CD4-positive, alpha-beta T cell treated with Interleukin-10 for 1 hour (primary cell): ENCODE results near the gene OBSCN.

ENCODE experiments used
- DNase-seq: peaks from one replicate; pipeline ENCODE4 v3.0.0-alpha.2; 2020

Gene OBSCN

DNA sequence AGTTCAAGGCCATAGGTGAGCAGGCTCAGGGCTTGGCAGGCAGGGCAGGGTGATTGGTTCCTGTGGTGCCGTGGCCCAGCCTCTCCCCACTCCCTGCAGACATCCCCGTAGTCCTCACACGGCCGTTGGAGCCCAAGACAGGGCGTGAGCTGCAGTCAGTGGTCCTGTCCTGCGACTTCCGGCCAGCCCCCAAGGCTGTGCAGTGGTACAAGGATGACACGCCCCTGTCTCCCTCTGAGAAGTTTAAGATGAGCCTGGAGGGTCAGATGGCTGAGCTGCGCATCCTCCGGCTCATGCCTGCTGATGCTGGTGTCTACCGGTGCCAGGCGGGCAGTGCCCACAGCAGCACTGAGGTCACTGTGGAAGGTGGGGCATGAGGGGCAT, 71.9 kb downstream of the OBSCN start:
- DNase-seq, result no peak

DNA sequence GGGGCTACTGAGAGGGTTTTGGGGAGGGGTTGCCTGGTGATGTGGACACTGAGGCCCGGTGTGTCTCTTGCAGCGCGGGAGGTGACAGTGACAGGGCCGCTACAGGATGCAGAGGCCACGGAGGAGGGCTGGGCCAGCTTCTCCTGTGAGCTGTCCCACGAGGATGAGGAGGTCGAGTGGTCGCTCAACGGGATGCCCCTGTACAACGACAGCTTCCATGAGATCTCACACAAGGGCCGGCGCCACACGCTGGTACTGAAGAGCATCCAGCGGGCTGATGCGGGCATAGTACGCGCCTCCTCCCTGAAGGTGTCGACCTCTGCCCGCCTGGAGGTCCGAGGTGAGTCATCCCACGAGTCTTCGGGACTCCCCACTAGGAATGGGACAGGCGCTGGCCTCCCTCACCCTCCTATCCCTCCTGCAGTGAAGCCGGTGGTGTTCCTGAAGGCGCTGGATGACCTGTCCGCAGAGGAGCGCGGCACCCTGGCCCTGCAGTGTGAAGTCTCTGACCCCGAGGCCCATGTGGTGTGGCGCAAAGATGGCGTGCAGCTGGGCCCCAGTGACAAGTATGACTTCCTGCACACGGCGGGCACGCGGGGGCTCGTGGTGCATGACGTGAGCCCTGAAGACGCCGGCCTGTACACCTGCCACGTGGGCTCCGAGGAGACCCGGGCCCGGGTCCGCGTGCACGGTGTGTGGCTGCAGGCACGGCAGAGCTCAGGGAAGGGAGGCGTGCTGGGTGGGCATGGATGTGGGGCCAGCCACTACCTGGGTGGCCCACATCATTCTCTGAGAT, 72.5 kb downstream of the OBSCN start:
- no peak for DNase-seq

DNA sequence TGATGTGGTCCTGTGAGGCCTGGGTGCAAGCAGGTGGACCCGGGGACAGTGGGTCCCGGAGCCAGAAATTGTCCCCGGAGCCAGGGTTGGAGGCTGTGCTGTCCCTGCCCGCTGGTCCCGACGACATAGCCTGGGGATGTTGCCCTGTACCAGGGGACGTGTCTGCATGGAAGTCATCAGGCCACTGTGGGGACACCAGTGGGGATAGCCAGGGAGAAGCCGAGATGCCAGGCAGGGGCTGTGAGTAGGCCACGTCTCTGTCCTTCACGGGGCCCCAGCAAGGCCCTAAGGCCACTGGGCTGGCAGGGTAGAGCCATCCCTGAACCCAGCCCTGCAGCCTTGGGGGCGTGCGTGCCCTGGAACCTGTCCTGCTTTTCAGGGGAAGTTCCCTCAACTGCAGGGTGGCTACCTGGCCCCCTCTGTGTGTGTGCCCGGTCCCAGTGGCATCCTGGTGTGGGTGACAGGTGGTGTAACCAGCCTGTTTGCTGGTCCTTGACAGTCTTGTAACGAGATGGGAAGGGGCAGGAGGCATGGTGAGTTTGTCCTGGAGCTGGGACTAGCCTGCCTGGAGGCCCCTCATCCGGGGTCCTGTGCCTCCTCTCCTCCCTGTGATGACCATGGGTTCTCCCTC, 73.2 kb downstream of the OBSCN start:
- no peak for DNase-seq

DNA sequence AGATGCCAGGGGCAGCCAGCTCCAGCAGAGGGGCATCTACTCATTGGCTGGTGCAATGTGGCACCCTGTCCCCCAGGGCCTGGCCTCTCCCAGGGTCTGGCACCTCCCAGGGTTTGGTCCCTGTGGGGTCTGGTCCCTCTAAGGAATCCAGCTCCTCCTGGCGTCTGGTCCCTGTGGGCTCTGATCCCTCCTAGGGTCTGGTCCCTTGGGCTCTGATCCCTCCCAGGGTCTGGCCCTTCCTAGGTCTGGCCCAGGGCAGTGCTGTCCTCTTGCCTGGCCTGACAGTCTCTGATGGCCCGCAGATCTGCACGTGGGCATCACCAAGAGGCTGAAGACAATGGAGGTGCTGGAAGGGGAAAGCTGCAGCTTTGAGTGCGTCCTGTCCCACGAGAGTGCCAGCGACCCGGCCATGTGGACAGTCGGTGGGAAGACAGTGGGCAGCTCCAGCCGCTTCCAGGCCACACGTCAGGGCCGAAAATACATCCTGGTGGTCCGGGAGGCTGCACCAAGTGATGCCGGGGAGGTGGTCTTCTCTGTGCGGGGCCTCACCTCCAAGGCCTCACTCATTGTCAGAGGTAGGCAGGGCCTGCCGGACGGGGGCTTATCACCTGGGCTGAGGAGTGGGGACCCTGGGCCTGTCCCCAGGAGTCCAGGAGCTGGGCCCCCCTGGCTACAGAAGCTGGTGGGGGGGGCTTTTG, 73.9 kb downstream of the OBSCN start:
- DNase-seq, result no peak

DNA sequence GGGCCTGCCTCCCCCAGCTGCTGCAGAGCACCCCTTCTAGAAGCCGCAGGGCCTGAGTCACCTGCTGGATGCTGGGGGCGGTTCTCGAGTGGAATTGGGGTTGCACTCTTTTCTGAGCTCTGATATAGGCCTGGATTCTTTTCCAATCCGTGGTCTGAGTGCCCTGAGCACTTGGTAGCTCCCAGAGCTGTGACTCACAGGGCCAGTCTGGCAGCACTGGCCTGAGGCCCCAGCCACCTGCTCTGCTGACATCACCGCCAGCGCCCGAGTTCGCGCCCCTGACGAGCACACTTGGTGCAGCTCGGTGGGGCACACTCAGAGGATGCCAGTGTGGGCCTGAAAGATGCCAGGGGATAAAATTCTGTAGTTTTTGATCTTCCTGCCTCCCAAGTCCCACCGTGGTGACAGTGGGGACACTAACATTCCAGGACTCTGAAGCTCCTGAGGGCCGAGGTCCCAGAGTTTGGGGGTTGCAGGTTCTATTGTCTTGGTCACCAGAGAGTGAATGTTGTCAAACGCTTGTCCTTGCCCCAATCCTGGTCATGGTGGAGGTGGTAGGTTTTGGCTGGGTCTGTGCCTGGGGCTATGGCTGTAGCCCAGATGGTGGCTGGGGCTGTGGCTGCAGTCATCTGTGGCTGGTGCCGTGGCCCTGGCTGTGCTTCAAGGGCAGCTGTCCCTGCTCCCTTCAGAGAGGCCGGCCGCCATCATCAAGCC, 74.6 kb downstream of the OBSCN start:
- no peak for DNase-seq

DNA sequence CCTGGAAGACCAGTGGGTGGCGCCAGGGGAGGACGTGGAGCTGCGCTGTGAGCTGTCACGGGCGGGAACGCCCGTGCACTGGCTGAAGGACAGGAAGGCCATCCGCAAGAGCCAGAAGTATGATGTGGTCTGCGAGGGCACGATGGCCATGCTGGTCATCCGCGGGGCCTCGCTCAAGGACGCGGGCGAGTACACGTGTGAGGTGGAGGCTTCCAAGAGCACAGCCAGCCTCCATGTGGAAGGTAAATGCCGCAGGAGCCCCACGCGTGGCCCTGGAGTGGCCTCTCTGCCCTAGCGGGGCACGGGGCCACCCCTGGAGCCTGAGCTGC, 75.2 kb downstream of the OBSCN start:
- DNase-seq, result no peak

DNA sequence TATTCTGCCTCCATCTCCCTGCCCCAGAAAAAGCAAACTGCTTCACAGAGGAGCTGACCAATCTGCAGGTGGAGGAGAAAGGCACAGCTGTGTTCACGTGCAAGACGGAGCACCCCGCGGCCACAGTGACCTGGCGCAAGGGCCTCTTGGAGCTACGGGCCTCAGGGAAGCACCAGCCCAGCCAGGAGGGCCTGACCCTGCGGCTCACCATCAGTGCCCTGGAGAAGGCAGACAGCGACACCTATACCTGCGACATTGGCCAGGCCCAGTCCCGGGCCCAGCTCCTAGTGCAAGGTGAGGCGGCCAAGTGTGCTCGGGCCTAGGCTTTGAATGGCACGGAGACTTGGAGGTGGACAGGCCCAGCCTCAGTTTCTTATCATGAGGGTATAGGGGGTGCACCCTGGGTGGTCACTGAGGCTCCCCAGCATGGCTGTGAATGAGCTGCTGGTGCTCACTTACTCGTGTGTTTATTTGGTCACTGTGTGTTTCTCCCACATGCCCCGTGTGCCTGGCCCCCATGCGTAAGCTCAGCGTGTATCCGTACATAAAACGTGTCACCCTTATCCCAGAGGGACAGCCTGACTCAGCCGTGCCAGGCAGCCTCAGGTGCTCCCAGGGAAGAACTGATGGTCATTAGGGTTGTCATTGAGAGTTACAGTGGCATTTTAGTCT, 75.8 kb downstream of the OBSCN start:
- no peak for DNase-seq

DNA sequence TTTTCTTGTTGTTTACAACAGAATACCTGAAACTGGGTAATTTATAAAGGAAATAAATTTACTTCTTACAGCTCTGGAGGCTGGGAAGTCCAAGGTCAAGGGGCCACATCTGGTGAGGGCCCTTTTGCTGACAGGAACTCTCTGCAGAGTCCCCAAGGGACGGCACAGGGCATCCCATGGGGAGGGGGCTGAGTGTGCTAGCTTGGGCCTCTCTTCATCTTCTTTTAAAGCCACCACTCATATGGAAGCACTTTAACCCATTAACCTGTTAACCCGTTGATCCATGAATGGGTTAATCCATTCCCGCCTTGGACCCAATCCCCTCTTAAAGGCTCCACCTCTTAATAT, 76.3 kb downstream of the OBSCN start:
- no peak for DNase-seq

DNA sequence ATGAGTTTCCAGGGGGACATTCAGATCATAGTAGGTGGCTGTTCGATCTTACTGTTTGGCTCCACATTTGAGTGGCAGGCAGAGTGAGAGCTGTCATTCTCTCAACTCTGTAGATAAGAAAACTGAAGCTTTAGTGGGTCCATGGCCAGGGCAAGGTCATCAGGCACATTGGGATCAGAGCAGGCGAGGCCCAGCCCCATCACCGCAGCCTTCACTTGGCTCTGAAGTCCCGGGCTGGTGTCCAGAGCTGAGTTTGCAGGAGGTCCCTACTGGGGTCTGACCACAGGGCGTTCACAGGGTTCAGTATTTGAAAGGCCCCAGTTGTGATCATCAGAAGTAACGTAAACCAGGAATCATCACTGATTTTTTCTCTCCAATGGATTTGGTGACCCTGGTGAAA, 76.7 kb downstream of the OBSCN start:
- no peak for DNase-seq

DNA sequence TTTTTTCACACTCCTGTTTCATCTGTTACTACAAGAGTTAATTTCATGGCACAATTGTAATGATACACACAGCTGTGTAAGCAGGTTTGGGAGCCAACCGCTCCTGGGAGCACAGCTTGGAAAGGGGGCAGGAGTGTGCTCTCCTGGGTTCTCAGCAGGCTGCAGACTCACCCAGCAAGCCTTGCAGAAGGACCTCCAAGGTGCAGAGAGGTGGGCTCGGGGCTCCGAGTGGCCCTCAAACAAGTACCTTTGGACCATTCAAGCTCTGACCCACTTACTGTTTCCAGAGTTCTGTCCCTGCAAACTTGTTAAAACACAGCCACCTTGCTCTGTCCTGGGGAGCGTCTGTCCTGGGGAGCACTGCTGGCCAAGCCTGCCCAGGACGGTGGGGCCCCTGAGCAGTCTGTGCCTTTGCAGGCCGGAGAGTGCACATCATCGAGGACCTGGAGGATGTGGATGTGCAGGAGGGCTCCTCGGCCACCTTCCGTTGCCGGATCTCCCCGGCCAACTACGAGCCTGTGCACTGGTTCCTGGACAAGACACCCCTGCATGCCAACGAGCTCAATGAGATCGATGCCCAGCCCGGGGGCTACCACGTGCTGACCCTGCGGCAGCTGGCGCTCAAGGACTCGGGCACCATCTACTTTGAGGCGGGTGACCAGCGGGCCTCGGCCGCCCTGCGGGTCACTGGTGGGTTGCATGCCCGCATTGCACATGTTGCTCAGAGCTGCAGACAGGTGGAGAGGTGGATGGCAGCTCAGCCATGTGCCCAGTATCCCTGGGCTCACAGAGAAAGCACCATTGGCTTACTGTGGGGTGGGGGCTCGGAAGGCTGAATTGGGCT, 78.0 kb downstream of the OBSCN start:
- no peak for DNase-seq

DNA sequence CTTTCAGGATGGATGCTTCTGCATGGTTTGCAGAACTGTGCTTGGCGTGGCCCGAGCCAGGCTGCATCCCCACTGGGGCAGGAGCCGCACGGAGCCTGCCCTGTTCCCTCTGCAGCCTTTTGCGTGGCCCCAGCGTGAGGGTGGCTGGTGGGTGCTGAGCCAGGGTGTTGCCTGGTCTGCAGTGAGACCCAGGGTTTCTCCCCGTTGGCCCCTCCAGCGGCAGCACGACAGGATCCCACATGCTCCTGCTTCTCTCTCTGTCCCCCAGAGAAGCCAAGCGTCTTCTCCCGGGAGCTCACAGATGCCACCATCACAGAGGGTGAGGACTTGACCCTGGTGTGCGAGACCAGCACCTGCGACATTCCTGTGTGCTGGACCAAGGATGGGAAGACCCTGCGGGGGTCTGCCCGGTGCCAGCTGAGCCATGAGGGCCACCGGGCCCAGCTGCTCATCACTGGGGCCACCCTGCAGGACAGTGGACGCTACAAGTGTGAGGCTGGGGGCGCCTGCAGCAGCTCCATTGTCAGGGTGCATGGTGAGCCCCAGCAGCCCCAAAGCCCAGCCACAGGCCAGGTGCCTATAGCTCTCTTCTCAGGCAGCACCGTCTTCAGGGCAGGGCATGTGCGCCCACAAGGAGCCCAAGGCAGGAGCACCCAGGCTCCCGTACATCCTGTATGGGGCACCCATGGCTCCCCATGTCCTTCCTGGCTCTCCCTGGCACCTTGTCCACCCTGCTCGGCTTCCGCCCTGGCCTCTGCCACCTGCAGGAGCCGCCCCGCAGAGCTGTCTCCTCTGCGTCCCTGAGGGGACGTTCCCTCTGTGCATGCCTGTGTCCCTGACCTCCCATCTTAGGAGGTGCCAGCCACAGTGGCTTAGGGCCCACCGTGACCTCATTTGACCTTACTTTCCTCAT, 78.9 kb downstream of the OBSCN start:
- DNase-seq, result no peak

DNA sequence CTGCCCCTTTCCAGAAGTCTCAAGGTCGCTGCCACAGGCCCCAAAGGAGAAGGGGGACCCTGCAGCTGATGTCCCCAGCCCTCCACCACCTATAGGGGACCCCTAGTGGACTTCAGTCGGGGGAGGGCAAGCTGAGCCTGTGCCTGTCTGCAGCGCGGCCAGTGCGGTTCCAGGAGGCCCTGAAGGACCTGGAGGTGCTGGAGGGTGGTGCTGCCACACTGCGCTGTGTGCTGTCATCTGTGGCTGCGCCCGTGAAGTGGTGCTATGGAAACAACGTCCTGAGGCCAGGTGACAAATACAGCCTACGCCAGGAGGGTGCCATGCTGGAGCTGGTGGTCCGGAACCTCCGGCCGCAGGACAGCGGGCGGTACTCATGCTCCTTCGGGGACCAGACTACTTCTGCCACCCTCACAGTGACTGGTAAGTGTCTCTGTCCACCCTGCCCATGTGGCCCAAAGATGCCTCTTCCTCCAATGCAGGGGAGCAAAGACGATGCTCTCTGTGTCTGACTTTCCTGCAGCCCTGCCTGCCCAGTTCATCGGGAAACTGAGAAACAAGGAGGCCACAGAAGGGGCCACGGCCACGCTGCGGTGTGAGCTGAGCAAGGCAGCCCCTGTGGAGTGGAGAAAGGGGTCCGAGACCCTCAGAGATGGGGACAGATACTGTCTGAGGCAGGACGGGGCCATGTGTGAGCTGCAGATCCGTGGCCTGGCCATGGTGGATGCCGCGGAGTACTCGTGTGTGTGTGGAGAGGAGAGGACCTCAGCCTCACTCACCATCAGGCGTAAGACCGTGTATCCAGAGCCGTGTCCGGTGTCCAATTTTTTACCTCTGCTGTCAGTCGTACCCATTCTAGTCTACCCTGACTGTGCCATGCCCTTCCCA, 79.9 kb downstream of the OBSCN start:
- DNase-seq, result no peak

DNA sequence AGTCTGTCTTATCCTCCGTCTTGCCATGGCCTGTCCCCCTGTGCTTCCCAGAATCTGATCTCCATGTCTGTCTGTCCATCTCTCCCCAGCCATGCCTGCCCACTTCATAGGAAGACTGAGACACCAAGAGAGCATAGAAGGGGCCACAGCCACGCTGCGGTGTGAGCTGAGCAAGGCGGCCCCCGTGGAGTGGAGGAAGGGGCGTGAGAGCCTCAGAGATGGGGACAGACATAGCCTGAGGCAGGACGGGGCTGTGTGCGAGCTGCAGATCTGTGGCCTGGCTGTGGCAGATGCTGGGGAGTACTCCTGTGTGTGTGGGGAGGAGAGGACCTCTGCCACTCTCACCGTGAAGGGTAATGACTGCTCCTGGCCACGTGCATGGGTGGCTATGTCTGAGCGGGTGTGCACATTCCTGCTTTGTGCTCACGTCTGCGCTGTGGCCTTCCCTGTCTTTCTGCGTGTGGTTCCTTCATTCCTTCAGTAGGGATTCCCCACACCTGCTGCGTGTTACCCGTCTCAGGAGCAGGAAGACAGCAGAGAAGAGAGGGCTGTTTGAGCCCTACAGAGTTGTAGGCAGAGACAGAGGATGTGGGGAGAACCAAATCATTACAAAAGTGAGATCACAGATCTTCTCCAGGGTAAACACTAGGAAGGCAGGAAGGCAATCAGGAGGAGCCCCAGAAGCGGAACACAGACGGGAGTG, 80.8 kb downstream of the OBSCN start:
- DNase-seq, result no peak

DNA sequence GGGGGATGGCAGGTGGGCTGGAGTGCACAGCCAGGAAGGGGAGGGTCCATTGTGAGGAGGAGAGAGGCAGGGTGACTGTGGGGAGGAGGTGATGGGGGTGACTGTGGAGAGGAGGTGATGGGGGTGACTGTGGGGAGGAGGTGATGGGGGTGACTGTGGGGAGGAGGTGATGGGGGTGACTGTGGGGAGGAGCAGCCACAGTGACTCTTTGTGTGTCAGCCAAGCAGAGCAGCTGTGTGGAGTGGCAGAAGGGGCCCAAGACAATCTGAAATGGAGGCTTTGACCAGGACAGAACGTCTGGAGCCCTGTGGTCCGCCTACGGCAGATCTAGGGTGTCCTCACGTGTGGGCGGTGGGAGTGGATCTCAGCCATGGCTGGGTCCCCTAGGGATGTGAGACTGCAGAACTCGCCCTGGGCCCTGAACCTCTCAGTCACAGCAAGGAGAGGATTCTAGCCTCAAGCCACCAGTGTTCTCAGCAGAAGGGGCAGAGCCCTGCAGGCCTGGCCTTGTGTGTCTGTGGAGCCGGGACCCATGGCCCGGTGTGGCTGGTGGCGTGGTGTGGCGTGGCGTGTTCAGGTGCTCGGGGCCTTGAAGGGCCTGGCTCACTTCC, 81.5 kb downstream of the OBSCN start:
- DNase-seq, result no peak

DNA sequence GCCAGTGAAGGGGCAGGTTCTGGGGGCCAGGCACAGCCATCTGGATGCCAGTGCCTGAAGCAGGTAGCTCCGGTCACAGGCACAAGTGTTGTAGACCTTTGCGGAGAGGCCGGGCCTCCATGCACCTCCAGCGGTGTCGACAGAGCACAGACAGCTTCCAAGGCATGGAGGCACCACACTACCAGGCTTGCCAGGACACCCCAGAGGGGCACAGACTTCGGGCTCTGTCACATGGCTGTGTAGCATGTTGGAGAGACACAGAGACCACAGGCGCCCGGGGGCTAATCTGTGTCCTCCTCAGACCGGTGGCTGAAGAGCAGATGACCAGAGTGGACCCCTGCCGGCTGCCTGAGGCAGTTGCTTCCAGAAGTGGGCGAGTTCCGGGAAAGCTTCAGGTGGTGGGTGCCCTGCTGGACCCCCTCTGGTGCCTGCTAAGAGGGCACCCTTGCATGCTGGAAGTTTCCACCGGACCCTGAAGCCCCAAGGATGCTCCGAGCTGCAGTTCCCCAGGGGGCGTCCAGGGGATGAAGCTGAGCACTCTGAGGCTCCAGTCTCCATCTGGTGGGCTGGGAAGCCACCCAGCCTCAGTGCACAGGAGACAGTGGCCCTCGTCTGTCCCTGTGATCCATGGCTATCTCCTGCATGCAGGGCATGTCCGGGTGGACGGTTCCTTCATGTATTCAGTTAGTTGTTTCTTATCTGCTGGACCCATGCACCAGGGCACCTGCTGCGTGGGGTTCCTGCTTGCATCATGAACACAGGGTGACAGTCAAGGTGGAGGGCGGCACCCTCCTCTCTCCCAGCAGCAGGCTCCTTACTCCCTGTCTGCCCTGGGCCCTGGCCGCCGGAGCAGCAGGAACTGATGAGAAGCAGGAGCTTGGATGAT, 82.4 kb downstream of the OBSCN start:
- no peak for DNase-seq

DNA sequence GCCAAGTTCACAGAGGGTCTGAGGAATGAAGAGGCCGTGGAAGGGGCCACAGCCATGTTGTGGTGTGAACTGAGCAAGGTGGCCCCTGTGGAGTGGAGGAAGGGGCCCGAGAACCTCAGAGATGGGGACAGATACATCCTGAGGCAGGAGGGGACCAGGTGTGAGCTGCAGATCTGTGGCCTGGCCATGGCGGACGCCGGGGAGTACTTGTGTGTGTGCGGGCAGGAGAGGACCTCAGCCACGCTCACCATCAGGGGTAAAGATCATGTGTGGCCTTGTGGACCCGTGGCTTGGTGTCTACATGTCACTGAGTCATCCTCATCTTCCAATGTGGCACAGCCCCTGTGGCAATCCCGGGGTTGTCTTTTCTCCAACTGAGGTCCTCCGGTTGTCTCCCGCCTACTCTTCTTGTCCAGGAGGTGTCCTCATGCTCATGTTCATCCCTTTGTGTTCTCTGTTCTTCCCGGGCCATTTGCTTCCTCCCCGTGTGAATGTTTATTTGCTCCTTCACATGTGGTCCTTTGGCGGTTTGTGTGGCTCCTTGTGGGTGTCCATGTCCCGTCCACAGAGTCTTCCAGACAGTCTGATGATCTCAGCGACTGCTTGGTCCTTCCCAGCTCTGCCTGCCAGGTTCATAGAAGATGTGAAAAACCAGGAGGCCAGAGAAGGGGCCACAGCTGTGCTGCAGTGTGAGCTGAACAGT, 84.2 kb downstream of the OBSCN start:
- DNase-seq, result no peak

DNA sequence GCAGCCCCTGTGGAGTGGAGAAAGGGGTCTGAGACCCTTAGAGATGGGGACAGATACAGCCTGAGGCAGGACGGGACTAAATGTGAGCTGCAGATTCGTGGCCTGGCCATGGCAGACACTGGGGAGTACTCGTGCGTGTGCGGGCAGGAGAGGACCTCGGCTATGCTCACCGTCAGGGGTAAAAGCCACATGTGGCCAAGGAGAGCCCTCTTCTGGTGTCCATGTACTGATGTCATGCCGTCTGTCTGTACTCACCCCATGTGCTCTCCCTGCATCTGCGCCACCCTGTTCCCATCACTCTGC, 84.7 kb downstream of the OBSCN start:
- no peak for DNase-seq
